NCI-H345 (cell line): ENCODE results near the gene C22orf15.

Experiments
- DNase-seq: peaks from one replicate; lab custom pipeline; 2025; lab: John Stamatoyannopoulos, UW

Gene C22orf15

DNA sequence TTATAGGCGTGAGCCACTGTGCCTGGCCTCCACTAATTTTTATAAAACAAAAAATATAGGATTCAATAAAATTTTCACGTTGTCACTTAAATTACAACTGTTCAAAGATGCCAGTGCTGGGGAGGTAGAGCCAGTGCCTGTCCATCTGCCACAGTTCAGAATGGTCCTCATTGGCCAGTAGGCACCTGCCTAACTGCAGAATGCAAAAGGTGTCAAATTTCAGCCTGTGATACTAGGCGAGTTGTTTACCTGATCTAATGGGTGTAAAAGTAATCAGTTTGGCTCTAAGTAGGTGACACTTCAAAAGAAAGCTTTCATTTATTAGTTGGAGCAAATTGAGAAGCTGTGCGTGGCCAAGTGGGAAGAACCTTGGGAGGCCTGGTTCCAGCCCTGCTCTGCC lies 26.3 kb downstream of the C22orf15 start:
- peak; percentile 71 for DNase-seq

DNA sequence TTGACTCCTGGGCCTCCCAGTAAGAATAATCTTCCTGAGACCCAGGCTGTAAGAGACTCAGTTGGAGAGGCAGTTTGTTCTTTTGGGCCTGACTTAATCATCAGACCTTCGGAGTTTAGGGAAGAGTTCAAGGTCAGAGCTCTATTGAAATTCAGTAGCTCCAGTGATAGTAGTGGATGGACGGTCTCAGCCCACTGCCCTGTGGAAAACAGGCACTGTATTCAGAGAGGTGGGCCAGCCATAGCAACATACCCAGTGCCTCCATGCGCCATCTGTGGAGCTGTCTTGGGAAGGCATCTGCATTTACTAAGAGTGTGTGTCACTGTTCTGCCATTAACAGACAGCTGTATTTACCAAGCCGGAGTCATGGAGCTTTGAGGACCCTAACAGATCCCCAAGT lies 26.8 kb downstream of the C22orf15 start:
- DNase-seq: peak; percentile 48

DNA sequence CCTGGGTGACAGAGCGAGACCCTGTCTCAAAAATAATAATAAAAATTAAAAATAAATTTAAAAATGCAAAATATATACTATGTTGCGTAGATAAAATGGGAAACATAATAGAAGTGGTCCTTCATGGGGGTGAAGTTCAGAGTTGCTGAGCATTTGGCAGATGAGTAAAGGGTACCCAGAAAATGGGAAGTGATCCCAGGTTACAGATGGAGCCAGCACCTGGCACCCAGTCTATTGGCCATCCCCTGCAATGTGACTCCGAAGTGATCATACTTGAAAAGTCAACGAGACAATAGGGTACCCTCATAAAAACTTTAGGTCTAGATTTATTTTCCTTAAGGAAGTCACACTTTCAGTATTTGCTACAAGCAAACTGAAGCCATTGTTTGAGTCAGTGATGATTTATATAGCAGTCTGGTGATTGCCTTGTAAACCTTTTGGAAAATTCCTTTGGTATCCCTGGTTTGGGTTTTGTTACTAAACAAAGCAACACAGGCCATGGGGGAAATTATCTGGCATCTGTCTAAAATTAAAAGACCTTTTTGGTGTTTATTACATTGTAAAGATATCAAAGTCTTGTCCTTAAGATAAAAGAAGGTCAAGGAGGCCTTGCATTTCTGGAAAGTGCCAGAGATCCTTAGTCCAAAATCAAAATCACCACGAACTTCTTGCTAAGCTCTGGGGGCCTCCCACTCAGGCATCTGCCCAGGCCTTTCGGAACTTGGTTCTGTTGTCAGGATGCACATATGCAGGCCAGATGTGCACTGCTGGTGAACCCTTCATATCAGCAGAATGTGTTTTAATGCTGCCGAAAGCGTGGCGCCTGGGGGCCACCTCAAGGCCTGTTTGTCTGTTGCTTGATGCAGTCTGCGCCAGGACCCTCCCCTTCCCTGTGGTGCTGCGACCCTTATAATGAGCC lies 28.3 kb downstream of the C22orf15 start:
- DNase-seq: no peak

DNA sequence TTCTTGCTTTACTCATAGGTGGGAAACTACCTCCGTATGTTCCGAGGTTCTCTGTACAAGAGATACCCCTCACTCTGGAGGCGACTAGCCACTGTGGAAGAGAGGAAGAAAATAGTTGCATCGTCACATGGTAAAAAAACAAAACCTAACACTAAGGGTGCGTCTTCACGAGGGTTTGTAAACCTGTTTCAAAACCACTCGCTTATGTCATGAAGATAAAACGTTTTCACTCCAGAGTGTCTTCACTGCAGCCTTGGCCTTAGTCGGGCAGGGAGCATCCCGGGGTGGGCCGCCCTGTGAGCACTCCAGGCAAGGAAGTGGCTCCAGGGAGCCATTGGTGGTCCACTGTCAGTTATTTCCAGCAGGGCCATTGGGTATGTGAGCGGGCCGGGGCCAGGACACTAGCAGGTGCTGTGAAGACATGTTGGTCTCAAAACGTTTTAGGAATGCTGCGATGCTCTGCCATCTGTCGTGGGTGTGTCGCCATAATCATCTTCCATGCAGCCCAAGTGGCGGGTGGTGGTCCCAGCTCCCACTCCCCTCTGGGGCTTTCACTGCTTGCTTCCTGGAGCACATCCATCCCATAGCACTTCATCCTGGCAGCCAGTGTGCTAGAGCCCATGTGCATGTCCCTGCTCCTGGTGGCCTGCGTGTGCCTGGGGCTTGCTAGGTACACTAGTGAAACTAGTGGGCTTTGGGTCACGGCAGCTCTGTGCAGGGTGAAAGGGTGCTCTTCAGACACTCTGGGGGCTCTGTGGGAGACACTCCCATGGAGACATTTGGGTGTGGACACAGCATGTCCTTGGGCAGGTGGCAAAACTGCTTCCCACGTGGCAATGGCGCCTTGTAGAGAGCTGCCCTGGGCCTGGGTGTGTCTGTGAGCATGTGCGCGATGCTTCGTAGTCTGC lies 29.2 kb downstream of the C22orf15 start:
- DNase-seq: no peak

DNA sequence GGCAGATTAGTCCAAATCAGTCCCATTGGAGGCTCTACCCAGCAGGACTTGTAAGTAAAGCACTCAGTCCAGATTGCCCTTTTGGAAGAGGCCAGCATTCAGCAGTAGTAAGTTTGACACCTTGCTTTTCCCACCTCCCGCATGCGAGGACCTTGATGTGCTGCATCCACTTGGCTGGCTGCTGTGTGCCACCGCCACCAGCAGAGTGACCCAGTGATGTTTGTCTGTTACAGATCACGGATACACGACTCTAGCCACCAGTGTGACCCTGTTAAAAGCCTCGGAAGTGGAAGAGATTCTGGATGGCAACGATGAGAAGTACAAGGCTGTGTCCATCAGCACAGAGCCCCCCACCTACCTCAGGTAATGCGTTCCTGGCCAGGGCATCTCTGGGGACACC lies 30.5 kb downstream of the C22orf15 start:
- no peak for DNase-seq

DNA sequence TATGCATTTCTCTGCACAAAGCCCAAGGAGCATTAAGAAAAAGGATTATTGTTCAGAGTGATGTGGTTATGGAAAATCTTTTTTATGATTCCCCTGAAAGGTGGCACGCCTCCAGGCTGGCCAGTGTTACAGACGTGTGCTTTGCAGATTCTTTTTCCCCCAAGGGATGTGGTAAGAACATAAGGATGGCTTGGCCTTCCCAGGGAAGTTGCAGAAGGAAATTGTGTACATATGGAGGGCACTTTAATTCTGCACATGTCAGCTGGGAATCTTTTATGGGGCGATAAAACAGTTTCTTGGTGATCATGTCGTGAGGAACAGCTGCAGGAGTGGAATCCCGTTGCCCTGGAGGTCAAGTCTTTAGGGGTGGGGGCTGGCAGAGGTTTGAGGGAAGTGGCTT lies 33.7 kb downstream of the C22orf15 start:
- DNase-seq: no peak

DNA sequence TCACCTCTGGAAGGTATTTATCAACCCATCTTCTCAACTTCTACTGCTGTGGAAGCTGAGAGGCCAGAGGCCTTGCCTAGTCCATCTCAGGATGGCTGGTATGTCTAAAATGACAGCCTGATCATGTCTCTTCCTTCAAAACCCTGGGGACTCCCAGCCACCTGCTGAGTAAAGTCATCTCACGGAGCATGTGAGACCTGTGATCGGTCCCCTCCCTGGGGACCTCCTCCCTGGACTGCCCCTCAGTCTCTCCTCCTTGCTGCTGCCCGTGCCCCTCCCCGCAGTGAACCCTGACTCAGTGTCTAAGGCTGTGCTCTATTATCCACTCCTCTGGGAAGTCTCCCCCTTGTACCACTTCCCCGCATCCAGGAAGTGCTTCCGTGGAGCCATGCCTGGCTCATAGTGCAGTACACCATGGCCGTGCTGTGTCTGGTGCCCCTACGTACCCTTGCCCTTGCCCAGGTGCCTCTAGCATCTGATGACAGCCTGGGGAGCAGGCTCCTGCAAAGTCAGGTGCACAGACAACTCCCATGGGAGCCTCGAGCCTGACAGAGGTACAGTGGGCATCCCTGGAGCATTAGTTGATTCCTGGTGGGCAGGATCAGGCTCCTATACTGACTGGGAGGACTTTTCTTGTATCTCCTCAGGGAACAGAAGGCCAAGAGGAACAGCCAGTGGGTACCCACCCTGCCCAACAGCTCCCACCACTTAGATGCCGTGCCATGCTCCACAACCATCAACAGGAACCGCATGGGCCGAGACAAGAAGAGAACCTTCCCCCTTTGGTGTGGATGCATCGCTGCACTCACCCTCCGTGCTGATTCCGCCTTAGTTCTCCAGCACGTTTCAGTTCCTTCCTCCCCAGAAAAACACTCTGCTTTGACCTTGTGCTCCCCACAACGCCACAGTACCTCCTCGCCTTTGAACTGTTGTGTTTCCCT lies 37.8 kb downstream of the C22orf15 start:
- DNase-seq: no peak

DNA sequence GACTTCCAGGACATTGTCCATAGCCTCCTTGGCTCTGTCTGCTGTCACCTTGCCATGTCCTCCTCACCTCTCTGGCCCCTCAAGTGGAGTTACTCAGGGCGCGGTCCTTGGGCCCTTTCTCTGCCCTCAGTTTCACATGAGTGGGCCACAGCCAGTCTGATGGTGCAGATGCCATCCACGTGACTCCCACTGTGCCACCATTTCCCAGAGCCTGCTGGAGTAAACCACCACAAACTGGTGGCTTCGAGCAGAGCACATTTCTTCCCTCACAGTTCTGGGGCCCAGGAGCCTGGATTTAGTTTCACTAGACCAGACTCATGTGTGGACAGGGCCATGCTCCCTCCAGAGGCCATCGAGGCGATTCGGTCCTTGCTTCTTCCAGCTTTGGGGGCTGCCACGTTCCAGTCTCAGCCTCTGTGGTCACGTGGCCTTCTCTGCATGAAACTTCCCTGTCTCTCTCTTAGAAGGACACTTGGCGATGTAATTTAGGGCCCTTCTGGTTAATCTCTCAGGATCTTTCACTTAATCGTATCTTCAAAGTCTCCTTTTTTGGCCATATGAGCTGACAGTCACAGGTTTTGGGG lies 38.5 kb downstream of the C22orf15 start:
- no peak for DNase-seq

DNA sequence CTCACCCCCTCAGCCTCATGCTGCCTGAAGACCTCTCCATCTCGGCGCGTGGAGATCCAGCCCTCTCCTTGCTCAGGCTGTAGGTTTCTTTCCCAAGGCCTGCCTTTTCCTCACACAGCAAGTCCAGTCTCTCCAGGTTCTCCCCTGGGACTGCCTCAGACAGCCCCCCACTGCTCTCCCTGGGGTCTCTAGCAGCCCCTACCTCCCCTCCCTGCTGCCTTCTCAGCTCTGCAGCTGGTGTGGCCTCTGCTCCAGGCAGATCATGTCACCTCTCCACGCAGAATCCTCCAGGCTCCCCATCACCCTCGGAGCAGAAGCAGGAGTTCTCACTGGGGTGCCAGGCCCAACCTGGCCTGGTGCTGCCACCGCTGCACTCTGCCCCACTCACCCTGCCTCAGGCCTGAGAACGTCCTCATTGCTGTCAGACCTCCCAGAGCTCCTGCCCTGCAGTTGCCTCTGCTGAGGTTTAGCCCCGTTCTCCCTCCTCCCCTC lies 39.1 kb downstream of the C22orf15 start:
- no peak for DNase-seq

DNA sequence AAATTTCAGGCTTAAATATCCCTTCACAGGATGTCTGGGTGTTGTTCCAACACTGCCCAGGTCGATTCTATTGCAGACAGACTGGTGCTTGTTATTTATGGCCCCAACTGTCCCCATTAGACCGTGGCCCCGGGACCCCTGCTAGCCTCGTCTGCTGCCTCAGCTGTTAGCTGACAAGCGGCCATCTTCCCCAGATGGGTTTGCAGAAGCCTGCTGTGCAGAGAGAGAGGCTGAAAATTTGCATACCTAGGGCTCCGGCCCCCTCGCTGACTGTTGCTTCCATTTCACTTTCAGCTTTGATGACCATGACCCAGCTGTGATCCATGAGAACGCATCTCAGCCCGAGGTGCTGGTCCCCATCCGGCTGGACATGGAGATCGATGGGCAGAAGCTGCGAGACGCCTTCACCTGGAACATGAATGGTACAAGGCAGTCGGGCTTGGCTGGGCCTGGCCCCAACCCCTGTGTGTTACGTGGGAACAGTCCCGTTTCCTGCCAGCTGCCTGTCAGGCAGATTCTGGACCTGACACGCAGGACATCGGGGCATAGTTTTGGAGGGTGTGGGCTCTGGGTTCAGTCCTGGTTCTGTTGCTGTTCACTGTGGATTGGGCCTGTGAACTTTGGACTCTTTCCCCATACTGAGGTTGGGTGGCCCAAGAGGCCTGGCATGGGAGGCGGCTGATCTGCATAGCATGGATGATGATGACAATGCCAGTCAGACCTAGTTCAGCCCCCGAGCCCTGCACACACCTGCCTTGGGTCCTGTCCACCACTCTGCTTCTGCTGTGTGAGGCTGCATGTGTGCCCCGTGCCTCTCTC lies 40.4 kb downstream of the C22orf15 start:
- DNase-seq: no peak

DNA sequence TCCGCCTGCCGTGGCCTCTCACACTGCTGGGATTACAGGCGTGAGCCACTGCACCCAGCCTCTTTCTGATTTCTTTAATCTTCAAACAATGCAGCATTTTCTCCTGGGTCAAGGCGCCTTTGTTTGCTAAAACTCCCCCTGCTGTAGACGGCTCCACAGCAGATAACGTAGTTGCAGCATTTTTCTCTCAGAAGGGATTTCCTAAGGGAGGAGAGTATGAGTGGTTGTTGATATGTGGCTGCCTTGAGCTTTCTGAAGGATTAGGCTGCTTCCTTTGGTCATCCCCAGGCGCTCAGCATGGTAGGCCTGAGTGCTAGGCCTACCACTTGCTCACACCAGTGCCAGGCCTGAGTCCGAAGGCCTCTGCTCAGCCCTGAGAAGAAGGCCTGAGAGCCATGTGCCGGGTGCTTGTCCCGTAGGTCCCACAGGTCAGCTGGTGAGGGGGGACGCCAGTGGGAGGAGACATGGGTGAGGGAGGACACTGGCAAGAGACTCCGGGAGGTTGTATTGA lies 42.0 kb downstream of the C22orf15 start:
- no peak for DNase-seq

DNA sequence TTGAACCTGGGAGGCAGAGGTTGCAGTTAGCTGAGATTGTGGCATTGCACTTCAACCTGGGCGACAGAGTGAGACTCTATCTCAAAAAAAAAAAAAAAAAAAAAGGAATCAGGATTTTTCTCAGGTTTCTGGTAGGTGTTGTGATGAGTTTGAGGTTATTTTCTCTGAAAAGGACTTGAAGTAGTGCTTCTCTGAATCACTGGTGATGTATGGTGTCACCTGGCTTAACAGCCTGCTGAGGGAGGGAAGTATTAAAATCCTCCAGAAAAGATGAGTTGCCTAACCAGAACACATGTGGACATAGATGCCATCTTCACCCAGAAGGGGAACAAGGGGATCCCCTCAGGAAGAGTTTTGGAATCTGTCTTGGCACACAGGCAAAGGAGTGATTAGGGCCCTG lies 44.0 kb downstream of the C22orf15 start:
- DNase-seq: no peak

DNA sequence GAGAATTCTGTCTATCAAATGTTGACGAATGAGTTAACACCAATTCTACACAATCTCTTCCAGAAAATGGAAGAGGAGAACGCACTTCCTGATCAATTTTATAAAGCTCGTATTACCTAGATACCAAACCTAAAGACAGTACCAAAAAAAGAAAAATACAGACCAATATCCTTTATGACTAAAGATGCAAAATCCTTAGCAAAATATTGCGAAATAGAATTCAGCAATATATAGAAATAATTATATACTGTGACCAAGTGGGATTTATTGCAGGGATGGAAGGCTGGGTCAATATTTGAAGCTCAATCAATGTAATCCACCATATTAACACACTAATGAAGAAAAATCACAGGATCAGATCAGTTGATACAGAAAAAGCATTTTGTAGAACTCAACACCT lies 49.6 kb downstream of the C22orf15 start:
- no peak for DNase-seq
